ENCODE results near the gene PAK3. TPM values are rescaled to one million over a fixed set of nuclear protein-coding genes. Genes with fewer than 3 reads are reported as not detected.

The PAK3 gene
- total RNA-seq, 1 donor from 2014 or later = 13.7 TPM

- Histone ChIP-seq H3K36me3 (ENCODE audit: insufficient read depth, low read length) (no peaks in the 10 kb centered on the region), H3K4me1 (ENCODE audit: insufficient read depth, low read length) (peaks cover 3% of the 10 kb centered on the region), H4K20me1 (ENCODE audit: insufficient read depth, low read length) (peaks cover 29% of the 10 kb centered on the region), H3K27me3 (ENCODE audit: insufficient read depth, low read length) (no peaks in the 10 kb centered on the region), H3K9ac (ENCODE audit: low read length) (no peak overlapping the region), H3K4me3 (ENCODE audit: insufficient read depth, low read depth, low read length) (no peak overlapping the region), H3K79me2 (ENCODE audit: insufficient read depth, low read length) (peaks cover 10% of the 10 kb centered on the region), H3K4me2 (ENCODE audit: low read length) (no peak overlapping the region), H3K9me3 (ENCODE audit: insufficient read depth, low read depth, low read length) (no peaks in the 10 kb centered on the region), H2AFZ (ENCODE audit: low read depth, low read length) (no peak overlapping the region), H3K27ac (ENCODE audit: low read depth, low read length) (no peak overlapping the region)
- H3K9me3 Mint-ChIP-seq (ENCODE audit: unreplicated experiment) = no peaks in the 10 kb centered on the region
- H3K36me3 Mint-ChIP-seq (ENCODE audit: low read depth, unreplicated experiment) = no peaks in the 10 kb centered on the region
- H3K4me1 Mint-ChIP-seq (ENCODE audit: low read depth, unreplicated experiment) = peaks cover 3% of the 10 kb centered on the region
- DNase-seq (ENCODE audit: low read depth) (no peak), FAIRE-seq (no peak)
- H3K27ac Mint-ChIP-seq (ENCODE audit: unreplicated experiment) = no peak overlapping the region
- no peak for TF ChIP-seq EZH2 (IDR thresholded peaks at IDR 0.05; ENCODE audit: insufficient read depth, low read length)
- TF ChIP-seq, protein P1, sequence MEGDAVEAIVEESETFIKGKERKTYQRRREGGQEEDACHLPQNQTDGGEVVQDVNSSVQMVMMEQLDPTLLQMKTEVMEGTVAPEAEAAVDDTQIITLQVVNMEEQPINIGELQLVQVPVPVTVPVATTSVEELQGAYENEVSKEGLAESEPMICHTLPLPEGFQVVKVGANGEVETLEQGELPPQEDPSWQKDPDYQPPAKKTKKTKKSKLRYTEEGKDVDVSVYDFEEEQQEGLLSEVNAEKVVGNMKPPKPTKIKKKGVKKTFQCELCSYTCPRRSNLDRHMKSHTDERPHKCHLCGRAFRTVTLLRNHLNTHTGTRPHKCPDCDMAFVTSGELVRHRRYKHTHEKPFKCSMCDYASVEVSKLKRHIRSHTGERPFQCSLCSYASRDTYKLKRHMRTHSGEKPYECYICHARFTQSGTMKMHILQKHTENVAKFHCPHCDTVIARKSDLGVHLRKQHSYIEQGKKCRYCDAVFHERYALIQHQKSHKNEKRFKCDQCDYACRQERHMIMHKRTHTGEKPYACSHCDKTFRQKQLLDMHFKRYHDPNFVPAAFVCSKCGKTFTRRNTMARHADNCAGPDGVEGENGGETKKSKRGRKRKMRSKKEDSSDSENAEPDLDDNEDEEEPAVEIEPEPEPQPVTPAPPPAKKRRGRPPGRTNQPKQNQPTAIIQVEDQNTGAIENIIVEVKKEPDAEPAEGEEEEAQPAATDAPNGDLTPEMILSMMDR (IDR thresholded peaks at IDR 0.05; ENCODE audit: insufficient read depth, low read depth, low read length) = no peak
- H3K27me3 Mint-ChIP-seq (ENCODE audit: low read depth, unreplicated experiment) = no peaks in the 10 kb centered on the region
- H3K4me3 Mint-ChIP-seq (ENCODE audit: unreplicated experiment) = no peak overlapping the region
These were observed 5.6 kb downstream of the PAK3 start for GRCh38 chrX:111101580-111101979.

DNA sequence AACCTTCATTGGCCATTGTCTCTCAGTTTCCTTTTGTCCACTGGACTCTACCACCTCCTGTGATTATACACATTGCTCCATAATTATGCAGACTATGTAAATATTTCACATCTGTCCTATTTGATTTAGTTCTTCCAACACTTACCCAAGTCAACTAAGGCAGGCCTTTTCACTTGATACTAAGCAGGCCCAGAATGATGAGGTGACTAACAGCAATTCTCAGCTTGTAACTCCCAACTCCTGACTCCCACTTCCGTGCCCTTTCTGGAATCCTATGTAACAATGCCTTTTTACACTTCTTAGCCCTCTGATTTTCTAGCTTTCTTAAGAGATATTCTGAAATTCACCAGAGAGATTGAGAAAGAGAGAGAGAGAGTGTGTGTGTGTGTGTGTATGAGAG, 6.6 kb downstream of the PAK3 start:
- H3K79me2 ChIP-seq (ENCODE audit: insufficient read depth, low read length) = peaks cover 7% of the 10 kb centered on the region
- no peaks in the 10 kb centered on the region for H3K27me3 Mint-ChIP-seq (ENCODE audit: low read depth, unreplicated experiment)
- H3K4me3 Mint-ChIP-seq (ENCODE audit: unreplicated experiment) = no peak overlapping the region
- no peaks in the 10 kb centered on the region for H3K4me1 ChIP-seq (ENCODE audit: insufficient read depth, low read length)
- TF ChIP-seq EZH2 (IDR thresholded peaks at IDR 0.05; ENCODE audit: insufficient read depth, low read length) = no peak
- TF ChIP-seq, protein P1 (IDR thresholded peaks at IDR 0.05; ENCODE audit: insufficient read depth, low read depth, low read length) = no peak
- H3K4me1 Mint-ChIP-seq (ENCODE audit: low read depth, unreplicated experiment) = peaks cover 3% of the 10 kb centered on the region
- H3K27ac ChIP-seq (ENCODE audit: low read depth, low read length) = no peak overlapping the region
- no peaks in the 10 kb centered on the region for H3K27me3 ChIP-seq (ENCODE audit: insufficient read depth, low read length)
- no peaks in the 10 kb centered on the region for H3K36me3 Mint-ChIP-seq (ENCODE audit: low read depth, unreplicated experiment)
- no peak overlapping the region for H3K9ac ChIP-seq (ENCODE audit: low read length)
- DNase-seq (ENCODE audit: low read depth) (no peak), FAIRE-seq (no peak)
- H3K4me3 ChIP-seq (ENCODE audit: insufficient read depth, low read depth, low read length) = no peak overlapping the region
- H3K27ac Mint-ChIP-seq (ENCODE audit: unreplicated experiment) = no peak overlapping the region
- no peaks in the 10 kb centered on the region for H3K36me3 ChIP-seq (ENCODE audit: insufficient read depth, low read length)
- no peaks in the 10 kb centered on the region for H3K9me3 ChIP-seq (ENCODE audit: insufficient read depth, low read depth, low read length)
- H2AFZ ChIP-seq (ENCODE audit: low read depth, low read length) = no peak overlapping the region
- no peak overlapping the region for H3K4me2 ChIP-seq (ENCODE audit: low read length)
- H3K9me3 Mint-ChIP-seq (ENCODE audit: unreplicated experiment) = no peaks in the 10 kb centered on the region
- peaks cover 29% of the 10 kb centered on the region for H4K20me1 ChIP-seq (ENCODE audit: insufficient read depth, low read length)

GRCh38 chrX:111103246-111103645, 7.3 kb downstream of the PAK3 start:
- Mint-ChIP-seq H3K36me3 (ENCODE audit: low read depth, unreplicated experiment) (no peaks in the 10 kb centered on the region), H3K4me3 (ENCODE audit: unreplicated experiment) (no peak overlapping the region), H3K4me1 (ENCODE audit: low read depth, unreplicated experiment) (peaks cover 3% of the 10 kb centered on the region), H3K27ac (ENCODE audit: unreplicated experiment) (no peak overlapping the region), H3K9me3 (ENCODE audit: unreplicated experiment) (no peaks in the 10 kb centered on the region), H3K27me3 (ENCODE audit: low read depth, unreplicated experiment) (no peaks in the 10 kb centered on the region)
- H3K79me2 ChIP-seq (ENCODE audit: insufficient read depth, low read length) = peaks cover 2% of the 10 kb centered on the region
- no peak overlapping the region for H3K9ac ChIP-seq (ENCODE audit: low read length)
- H4K20me1 ChIP-seq (ENCODE audit: insufficient read depth, low read length) = peaks cover 23% of the 10 kb centered on the region
- no peaks in the 10 kb centered on the region for H3K27me3 ChIP-seq (ENCODE audit: insufficient read depth, low read length)
- no peak overlapping the region for H2AFZ ChIP-seq (ENCODE audit: low read depth, low read length)
- TF ChIP-seq EZH2 (IDR thresholded peaks at IDR 0.05; ENCODE audit: insufficient read depth, low read length) = no peak
- TF ChIP-seq, protein P1 (IDR thresholded peaks at IDR 0.05; ENCODE audit: insufficient read depth, low read depth, low read length) = no peak
- no peak overlapping the region for H3K27ac ChIP-seq (ENCODE audit: low read depth, low read length)
- no peak overlapping the region for H3K4me3 ChIP-seq (ENCODE audit: insufficient read depth, low read depth, low read length)
- H3K36me3 ChIP-seq (ENCODE audit: insufficient read depth, low read length) = no peaks in the 10 kb centered on the region
- no peaks in the 10 kb centered on the region for H3K9me3 ChIP-seq (ENCODE audit: insufficient read depth, low read depth, low read length)
- no peak overlapping the region for H3K4me2 ChIP-seq (ENCODE audit: low read length)
- DNase-seq (ENCODE audit: low read depth) (no peak), FAIRE-seq (no peak)
- H3K4me1 ChIP-seq (ENCODE audit: insufficient read depth, low read length) = no peaks in the 10 kb centered on the region

Measured in astrocyte (in vitro differentiated cells and primary cell).